Stimulated activated naive CD4-positive, alpha-beta T cell treated with Interleukin-2 at 50 U/mL for 16 hours (primary cell): ENCODE data around the gene ARHGAP5.

Experiments used
- DNase-seq: peaks from one replicate; lab custom pipeline; 2025; lab: John Stamatoyannopoulos, UW

Gene ARHGAP5

GRCh38 chr14:32077081-32078022 lies at the start of gene ARHGAP5:
Gene ARHGAP5, plus strand, starts transcription at chr14:32077304. Its CDS starts 13,366 bp downstream, at chr14:32090670.
- peak; percentile 85 for DNase-seq

GRCh38 chr14:32028599-32028998 lies 48.5 kb upstream of the ARHGAP5 start:
- DNase-seq, result no peak

- DNase-seq, result no peak
Measured at GRCh38 chr14:32033543-32033942, 43.6 kb upstream of the ARHGAP5 start.

- no peak for DNase-seq
Measured at GRCh38 chr14:32038876-32039275, 38.2 kb upstream of the ARHGAP5 start.

- no peak for DNase-seq
Measured at GRCh38 chr14:32039401-32040030, 37.6 kb upstream of the ARHGAP5 start.

- no peak for DNase-seq
Measured at GRCh38 chr14:32043624-32044023, 33.5 kb upstream of the ARHGAP5 start.

GRCh38 chr14:32044454-32044853 lies 32.6 kb upstream of the ARHGAP5 start:
- no peak for DNase-seq

- DNase-seq, result no peak
Measured at GRCh38 chr14:32047791-32048190, 29.3 kb upstream of the ARHGAP5 start.

GRCh38 chr14:32049361-32050088 lies 27.6 kb upstream of the ARHGAP5 start:
- DNase-seq, result no peak

- DNase-seq, result no peak
Measured at GRCh38 chr14:32050878-32051277, 26.2 kb upstream of the ARHGAP5 start.

GRCh38 chr14:32054536-32054935 lies 22.6 kb upstream of the ARHGAP5 start:
- no peak for DNase-seq

- no peak for DNase-seq
Measured at GRCh38 chr14:32055175-32055574, 21.9 kb upstream of the ARHGAP5 start.

- DNase-seq, result no peak
Measured at GRCh38 chr14:32059702-32060101, 17.4 kb upstream of the ARHGAP5 start.

- DNase-seq, result no peak
Measured at GRCh38 chr14:32064931-32065330, 12.2 kb upstream of the ARHGAP5 start.

- no peak for DNase-seq
Measured at GRCh38 chr14:32068708-32069107, 8.4 kb upstream of the ARHGAP5 start.

GRCh38 chr14:32070282-32070681 lies 6.8 kb upstream of the ARHGAP5 start:
- DNase-seq, result no peak

GRCh38 chr14:32072676-32073075 lies 4.4 kb upstream of the ARHGAP5 start:
- no peak for DNase-seq

GRCh38 chr14:32073537-32074189 lies 3.4 kb upstream of the ARHGAP5 start:
- peak; percentile 16 for DNase-seq

- DNase-seq, result no peak
Measured at GRCh38 chr14:32074887-32075572, 2.1 kb upstream of the ARHGAP5 start.

GRCh38 chr14:32075672-32076277 lies 1.3 kb upstream of the ARHGAP5 start:
- no peak for DNase-seq
